HS-5 (cell line): ENCODE results near the gene NEB.
"Not testable (repeated sequence)": the region's sequence is repeated elsewhere in the genome, so short reads cannot be mapped to it uniquely, and the experiment has no call there.

Source experiments
- DNase-seq: peaks from one replicate; pipeline ENCODE4 v3.0.0-alpha.2; 2012; ENCODE audit warnings: low read depth

NEB gene

DNA sequence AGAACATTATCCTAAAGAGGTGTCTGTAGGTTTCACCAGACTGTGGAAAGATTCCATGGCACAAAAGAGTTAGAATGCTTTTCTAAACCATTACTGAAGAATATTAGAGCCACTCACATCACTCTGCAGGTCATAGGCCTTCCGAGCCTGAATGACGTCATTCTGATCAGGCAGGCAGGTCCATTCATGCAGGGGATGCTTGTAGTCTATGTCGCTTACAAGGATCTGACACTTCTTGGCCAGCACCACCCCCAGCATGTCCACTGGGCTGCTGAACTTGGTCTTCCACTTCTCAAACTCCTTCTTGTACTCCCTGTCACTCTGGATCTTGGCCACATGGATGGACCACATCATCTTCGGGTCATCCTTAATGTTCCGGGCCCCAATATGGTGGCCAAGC lies 120.1 kb downstream of the NEB start:
- no peak for DNase-seq

DNA sequence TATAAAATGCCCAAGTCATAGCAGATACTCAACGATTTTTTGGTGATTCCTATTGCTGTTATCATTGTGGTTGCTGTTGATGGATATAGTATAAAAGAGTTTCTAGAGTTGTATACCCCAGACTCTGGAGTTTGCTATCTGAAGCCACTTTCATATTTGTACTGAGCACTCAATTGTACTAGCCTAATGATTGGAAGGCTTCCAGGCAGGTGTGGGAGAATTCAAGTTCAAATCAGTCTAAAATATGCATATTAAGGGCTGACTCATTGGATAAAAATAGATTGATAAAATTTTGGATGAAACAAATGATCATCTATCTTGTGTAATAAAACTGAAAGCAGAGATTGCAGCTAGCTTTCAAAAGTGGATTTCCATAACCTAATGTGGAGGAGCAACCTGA lies 122.9 kb downstream of the NEB start:
- no peak for DNase-seq

DNA sequence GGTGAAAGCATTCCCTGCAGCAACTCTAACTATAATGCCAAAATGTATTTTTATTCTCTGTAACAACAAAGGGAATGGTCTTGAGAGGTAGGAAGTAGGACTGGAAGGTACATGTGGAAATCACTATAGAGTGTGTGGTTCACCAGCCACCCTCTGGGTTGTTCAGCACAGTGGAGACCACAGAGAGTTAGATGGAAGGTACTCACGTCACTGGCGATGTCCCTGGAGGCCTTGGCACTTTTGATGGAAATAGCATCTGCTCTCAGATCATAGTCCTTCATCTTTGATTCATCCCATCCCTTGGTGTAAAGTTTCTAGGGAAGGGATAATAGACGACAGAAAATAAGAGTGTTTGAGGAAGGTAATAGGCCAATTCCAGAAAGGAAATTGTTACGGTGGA lies 124.0 kb downstream of the NEB start:
- DNase-seq: no peak

DNA sequence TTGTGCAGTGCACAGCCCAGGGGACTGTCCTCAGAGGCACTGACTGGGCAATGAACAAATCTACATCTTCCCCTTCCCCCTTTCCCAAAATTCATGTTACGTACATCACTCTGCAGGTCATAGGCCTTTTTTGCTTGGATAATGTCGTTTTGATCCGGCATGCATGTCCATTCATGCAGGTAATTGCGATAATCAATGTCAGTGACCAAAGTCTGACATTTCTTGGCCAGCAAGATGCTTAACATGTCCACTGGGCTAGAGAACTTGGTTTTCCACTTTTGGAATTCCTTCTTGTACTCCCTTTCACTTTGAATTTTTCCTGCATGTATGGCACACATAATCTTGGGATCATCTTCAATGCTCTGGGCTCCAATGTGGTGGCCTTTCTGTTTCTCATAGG lies 124.6 kb downstream of the NEB start:
- DNase-seq: no peak

DNA sequence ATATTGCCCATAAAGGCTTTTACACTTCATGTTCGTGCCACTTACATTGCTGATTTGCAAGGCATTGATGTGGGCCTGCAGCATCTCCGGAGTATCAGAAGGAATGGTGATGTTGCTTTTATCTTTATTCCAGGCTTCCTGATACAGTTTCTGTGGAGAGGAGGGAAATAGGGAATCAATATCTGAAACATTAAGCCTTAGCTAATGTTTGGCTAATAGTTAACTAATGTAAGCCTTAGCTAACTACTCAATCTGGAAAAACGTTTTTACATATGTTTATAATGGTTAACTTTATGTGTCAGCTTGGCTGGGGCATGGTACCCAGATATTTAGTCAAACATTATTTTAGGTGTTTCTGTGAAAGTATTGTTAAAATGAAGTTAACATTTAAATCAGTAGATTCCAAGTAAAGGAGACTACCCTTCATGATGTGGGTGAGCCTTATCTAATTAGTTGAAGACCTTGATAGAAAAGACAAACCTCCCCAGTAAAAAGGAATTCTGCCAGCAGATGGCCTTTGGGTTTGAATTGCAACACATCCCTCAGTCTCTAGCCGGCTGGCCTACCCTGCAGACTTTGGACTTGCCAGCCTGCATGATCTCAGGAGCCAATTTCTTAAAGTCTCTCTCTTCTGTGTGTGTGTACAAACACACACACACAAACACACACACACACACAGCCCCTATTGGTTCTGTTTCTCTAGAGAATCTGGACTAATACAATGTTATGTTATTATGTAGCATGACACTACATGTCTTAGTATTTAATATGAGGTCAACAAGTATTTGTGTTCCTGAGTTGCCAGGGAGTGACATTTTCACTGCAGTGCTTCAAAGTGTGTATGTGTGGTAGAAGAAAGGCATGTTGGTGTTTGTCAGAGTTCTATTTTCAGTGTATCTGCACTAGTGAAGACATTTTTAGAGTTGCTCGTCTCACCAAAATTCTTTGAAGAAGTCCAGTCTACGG lies 126.5 kb downstream of the NEB start:
- DNase-seq: not testable (repeated sequence)

GRCh38 chr2:151603530-151603929 lies 130.7 kb downstream of the NEB start:
- DNase-seq: not testable (repeated sequence)

- DNase-seq: not testable (repeated sequence)
Measured at GRCh38 chr2:151602402-151602801, 131.9 kb downstream of the NEB start.

GRCh38 chr2:151601803-151602202 lies 132.5 kb downstream of the NEB start:
- DNase-seq: not testable (repeated sequence)

DNA sequence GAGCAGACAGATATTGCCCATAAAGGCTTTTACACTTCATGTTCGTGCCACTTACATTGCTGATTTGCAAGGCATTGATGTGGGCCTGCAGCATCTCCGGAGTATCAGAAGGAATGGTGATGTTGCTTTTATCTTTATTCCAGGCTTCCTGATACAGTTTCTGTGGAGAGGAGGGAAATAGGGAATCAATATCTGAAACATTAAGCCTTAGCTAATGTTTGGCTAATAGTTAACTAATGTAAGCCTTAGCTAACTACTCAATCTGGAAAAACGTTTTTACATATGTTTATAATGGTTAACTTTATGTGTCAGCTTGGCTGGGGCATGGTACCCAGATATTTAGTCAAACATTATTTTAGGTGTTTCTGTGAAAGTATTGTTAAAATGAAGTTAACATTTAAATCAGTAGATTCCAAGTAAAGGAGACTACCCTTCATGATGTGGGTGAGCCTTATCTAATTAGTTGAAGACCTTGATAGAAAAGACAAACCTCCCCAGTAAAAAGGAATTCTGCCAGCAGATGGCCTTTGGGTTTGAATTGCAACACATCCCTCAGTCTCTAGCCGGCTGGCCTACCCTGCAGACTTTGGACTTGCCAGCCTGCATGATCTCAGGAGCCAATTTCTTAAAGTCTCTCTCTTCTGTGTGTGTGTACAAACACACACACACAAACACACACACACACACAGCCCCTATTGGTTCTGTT lies 137.2 kb downstream of the NEB start:
- DNase-seq: not testable (repeated sequence)

GRCh38 chr2:151591908-151592255 lies 142.4 kb downstream of the NEB start:
- not testable (repeated sequence) for DNase-seq

DNA sequence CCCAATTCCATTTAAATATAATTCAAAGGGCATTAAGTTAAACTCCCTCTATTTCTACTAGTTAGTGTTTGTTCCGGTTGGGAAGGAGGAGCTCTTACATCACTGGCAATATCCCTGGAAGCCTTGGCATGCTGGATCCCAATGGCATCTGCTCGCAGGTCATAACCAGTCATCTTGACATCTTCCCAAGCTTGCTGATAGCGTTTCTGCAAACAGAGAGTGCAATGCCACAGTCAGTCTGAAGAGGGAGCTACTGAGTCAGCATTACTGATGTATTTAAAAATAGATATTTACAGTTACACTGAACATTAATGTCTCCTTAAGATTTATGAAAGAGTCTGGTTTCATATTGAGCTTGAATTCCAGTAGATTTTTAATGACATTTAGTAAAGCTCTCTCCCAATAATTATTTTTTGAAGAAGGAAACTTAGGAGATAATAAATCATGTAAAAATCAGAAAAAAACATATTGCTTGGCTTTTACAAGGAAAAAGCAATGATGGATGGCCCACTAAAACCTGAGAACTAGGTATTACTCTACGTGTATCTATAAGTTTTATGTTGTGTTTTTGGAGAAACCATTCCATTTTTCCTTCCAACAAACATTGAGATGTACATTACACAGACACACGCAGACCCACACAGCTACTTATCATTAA lies 142.9 kb downstream of the NEB start:
- DNase-seq: not testable (repeated sequence)

GRCh38 chr2:151581300-151581699 lies 153.0 kb downstream of the NEB start:
- DNase-seq: not testable (repeated sequence)

DNA sequence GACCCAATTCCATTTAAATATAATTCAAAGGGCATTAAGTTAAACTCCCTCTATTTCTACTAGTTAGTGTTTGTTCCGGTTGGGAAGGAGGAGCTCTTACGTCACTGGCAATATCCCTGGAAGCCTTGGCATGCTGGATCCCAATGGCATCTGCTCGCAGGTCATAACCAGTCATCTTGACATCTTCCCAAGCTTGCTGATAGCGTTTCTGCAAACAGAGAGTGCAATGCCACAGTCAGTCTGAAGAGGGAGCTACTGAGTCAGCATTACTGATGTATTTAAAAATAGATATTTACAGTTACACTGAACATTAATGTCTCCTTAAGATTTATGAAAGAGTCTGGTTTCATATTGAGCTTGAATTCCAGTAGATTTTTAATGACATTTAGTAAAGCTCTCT lies 153.6 kb downstream of the NEB start:
- not testable (repeated sequence) for DNase-seq

GRCh38 chr2:151577116-151577515 lies 157.2 kb downstream of the NEB start:
- DNase-seq: no peak

DNA sequence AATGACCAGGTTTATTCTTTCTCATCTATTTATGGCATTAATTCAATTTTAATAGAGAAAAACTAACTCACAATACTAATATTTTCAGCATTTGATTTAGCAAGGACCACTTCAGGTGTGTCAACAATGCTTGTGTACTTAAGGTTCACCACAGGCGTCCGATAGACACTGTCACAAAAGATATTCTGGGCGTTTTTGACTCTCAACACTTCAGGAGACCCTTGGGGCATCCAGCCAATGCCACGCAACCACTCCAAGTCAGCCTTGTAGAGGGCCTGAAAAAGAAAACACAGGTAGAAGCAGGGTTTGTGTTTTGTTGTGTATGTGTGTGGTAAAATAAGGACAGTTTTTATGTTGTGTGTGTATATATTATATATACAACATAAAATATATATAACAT lies 158.2 kb downstream of the NEB start:
- DNase-seq: no peak

GRCh38 chr2:151575338-151575737 lies 158.9 kb downstream of the NEB start:
- DNase-seq: peak; percentile 9

GRCh38 chr2:151570191-151570590 lies 164.1 kb downstream of the NEB start:
- DNase-seq: no peak

- no peak for DNase-seq
Measured at GRCh38 chr2:151569167-151569566, 165.1 kb downstream of the NEB start.

DNA sequence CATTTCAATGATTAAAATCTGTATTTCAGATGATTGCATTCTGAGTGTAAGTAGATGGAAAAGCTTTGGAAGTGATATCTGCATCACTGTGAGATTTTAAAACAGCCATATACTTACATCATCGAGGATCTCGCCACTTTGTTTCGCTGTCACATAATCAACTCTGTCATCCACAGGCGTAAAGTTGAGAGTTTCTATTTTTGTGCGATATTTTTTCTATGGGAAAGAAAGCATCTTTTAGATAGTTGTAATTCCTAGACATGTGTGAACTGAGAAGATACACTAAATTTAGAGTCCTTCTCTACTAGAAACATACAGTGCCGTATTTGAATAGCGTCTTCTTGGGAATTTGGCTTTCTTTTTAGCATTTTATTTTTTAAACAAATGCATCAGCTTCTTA lies 165.8 kb downstream of the NEB start:
- DNase-seq: no peak

DNA sequence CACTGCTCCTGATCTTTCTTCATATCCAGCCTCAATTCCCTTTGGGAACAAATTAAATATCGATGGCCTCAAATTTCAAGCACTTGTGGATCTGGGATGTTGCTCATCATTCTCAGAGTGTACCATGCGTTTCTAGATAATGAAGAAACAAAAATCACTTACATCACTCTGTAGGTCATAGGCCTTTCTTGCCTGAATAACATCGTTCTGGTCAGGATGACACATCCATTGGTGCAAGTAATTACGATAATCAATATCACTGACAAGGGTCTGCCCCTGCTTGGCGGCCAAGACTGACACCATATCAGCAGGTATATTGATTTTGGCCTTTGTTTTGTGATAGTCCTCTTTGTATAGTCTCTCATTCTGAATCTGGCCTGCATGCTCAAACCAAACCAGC lies 167.3 kb downstream of the NEB start:
- no peak for DNase-seq

- DNase-seq: no peak
Measured at GRCh38 chr2:151562398-151562797, 171.9 kb downstream of the NEB start.

DNA sequence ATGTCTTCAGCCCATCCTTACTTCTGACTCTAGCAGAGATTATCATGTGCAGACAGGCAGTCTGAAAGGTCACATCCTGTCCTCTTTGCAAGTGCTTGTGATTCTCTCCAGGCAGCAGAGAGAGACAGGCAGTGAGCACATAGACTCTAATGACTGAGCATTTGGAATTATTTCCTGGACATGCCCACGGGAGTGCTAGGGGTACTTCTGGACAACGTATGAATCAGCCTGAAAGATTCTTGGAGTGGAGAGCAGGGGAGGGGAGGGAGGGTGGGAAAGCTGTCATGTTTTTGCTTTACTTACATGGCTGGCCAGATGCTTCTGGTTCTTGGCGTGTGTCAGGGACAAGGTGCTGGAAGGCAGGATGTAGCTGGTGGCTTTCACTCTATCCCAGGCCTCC lies 174.0 kb downstream of the NEB start:
- peak; percentile 11 for DNase-seq

DNA sequence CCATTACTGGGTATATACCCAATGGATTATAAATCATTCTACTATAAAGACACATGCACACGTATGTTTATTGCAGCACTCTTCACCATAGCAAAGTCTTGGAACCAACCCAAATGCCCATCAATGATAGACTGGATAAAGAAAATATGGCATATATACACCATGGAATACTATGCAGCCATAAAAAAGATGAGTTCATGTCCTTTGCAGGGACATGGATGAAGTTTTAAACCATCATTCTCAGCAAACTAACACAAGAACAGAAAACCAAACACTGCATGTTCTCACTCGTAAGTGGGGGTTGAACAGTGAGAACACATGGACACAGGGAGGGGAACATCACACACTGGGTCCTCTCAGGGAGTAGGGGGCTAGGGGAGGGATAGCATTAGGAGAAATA lies 174.8 kb downstream of the NEB start:
- not testable (repeated sequence) for DNase-seq
